HL-60 (cell line): ENCODE data around the gene C11orf16.

Experiments used
- CTCF ChIP-seq: IDR thresholded peaks from one replicate; pipeline ENCODE4 v1.5.1; 2011; ENCODE audit warnings: low read length, control low read depth, inconsistent platforms; ENCODE audit not compliant: insufficient read depth
- SPI1 ChIP-seq: IDR thresholded peaks from 2 replicates; pipeline ENCODE4 v1.6.1; 2012; ENCODE audit warnings: low read depth, mild to moderate bottlenecking, borderline replicate concordance

- no peak for TF ChIP-seq SPI1
- TF ChIP-seq CTCF: no peak
Measured at GRCh38 chr11:8922691-8923090, 10.1 kb downstream of the C11orf16 start.
